Measurements from ENCODE around the gene DIP2B. TPM values are rescaled to one million over a fixed set of nuclear protein-coding genes. Genes with fewer than 3 reads are reported as not detected.

Gene DIP2B
- total and polyA plus RNA-seq, 2 donors from 2014 or later = 4.6 to 23.3 TPM

DNA sequence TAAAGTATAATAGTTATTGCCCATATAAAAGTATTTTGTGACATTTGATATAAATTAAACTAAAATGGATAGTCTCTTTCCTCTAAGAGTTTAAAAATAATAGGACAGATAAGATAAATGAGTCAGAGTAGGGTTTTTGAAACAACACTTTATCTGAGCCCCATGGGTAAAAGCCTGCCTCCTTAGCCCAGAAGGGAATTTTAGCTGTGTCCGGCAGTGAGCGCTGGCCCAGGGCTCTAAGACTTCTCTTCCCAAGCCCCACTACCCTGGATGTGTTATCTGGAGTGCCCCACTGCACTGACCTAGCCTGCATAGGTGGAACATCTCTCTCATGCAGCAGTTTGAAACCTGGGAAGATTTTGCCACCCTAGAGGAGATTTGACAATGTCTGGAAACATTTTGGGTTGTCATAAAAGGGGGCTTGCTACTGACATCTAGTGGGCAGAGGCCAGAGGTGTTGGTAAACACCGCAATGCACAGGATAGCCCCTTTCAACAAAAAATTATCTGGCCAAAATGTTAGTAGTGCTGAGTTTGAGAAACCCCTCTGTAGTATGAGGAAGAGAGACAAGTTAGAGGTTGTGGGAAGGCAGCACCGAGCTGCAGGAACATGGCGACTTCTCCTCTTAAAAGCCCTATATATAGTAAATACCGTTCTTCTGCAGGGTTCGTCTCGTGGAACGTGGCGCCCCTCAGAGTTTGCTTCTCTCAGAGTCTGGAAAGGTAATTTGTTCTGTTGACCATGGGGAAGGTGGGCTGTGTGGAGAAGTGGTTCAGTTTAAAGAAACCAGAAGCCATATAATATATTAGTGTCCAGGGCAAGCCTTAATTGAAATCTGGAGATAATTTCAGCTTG, 229.9 kb downstream of the DIP2B start:
- no peaks in the 10 kb centered on the region for H3K4me1 ChIP-seq (ENCODE audit: control insufficient read depth in 2 of 3, insufficient read depth in 2 of 3, low read depth in 1 of 3, low read length in 3 of 3)
- intact Hi-C loops (cut with DNase I) = no loop called here
- FAIRE-seq = no peak
- H3K9me3 ChIP-seq (ENCODE audit: control insufficient read depth in 2 of 3, insufficient read depth in 1 of 3, low read length in 3 of 3) = no peaks in the 10 kb centered on the region
- H3K27me3 ChIP-seq (ENCODE audit: control insufficient read depth, insufficient read depth, low read length) = no peaks in the 10 kb centered on the region
- peaks cover 0 to 59% (median 34%) of the 10 kb centered on the region in 3 donors for H3K36me3 ChIP-seq (ENCODE audit: control insufficient read depth in 2 of 3, insufficient read depth in 3 of 3, low read length in 3 of 3)
- TF ChIP-seq, protein P1, sequence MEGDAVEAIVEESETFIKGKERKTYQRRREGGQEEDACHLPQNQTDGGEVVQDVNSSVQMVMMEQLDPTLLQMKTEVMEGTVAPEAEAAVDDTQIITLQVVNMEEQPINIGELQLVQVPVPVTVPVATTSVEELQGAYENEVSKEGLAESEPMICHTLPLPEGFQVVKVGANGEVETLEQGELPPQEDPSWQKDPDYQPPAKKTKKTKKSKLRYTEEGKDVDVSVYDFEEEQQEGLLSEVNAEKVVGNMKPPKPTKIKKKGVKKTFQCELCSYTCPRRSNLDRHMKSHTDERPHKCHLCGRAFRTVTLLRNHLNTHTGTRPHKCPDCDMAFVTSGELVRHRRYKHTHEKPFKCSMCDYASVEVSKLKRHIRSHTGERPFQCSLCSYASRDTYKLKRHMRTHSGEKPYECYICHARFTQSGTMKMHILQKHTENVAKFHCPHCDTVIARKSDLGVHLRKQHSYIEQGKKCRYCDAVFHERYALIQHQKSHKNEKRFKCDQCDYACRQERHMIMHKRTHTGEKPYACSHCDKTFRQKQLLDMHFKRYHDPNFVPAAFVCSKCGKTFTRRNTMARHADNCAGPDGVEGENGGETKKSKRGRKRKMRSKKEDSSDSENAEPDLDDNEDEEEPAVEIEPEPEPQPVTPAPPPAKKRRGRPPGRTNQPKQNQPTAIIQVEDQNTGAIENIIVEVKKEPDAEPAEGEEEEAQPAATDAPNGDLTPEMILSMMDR (IDR thresholded peaks at IDR 0.05; ENCODE audit: borderline replicate concordance, extremely low read depth, insufficient read depth) = peak; percentile 42
- no peak overlapping the region for H3K27ac ChIP-seq (ENCODE audit: low read depth in 2 of 2, low read length in 2 of 2)
- peak in 3 of 5 donors; percentile 38 to 69 (median 41) for DNase-seq
- H3K4me3 ChIP-seq (ENCODE audit: low read length in 3 of 3) = no peak overlapping the region
- no peak overlapping the region for H3K9ac ChIP-seq (ENCODE audit: low read length in 3 of 3)

DNA sequence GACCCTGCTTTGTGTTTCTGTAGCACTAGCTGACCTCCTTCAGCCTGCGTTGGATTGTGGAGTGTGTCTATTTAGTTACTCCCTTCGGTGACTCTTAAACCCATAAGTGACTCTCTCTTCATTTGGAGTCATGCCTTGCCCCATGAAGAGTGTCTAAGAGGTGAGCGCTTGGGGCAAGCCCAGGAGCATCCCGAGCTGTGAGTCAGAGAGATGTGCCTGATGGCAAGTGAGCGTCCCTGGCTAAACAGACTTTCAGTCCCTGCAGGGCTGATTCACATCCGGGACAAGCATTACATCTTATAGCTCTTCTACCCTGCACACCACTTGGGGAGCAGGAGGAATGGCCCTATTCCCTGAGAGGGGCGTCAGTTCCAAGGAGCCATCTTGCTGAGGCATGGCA, 234.8 kb downstream of the DIP2B start:
- no peaks in the 10 kb centered on the region for H3K9me3 ChIP-seq (ENCODE audit: control insufficient read depth in 2 of 3, insufficient read depth in 1 of 3, low read length in 3 of 3)
- intact Hi-C loops (cut with DNase I) = no loop called here
- TF ChIP-seq, protein P1 (IDR thresholded peaks at IDR 0.05; ENCODE audit: borderline replicate concordance, extremely low read depth, insufficient read depth) = no peak
- H3K9ac ChIP-seq (ENCODE audit: low read length in 3 of 3) = no peak overlapping the region
- H3K36me3 ChIP-seq (ENCODE audit: control insufficient read depth in 2 of 3, insufficient read depth in 3 of 3, low read length in 3 of 3) = peaks cover 0 to 52% (median 37%) of the 10 kb centered on the region in 3 donors
- no peaks in the 10 kb centered on the region for H3K4me1 ChIP-seq (ENCODE audit: control insufficient read depth in 2 of 3, insufficient read depth in 2 of 3, low read depth in 1 of 3, low read length in 3 of 3)
- FAIRE-seq (no peak), DNase-seq (no peak)
- H3K27ac ChIP-seq (ENCODE audit: low read depth in 2 of 2, low read length in 2 of 2) = no peak overlapping the region
- no peak overlapping the region for H3K4me3 ChIP-seq (ENCODE audit: low read length in 3 of 3)
- H3K27me3 ChIP-seq (ENCODE audit: control insufficient read depth, insufficient read depth, low read length) = no peaks in the 10 kb centered on the region

DNA sequence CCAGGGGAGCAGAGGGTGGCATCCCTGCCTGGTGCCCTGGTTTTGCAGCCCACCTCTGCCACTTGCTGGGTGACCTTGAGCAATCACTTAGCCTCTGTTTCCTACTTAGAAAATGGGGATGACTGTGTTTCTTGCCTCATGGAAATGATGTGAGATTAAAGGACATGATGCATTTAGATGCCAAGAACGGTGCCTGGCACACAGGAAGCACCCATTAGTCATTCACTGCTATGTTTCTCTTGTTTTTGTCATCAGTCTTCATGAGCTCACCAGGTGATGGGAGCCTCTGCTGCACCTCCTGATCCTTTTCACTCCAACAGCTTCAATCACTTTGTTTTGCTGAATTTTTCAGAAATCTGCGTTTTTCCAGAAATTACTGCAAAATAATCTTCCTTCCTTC, 235.5 kb downstream of the DIP2B start:
- Histone ChIP-seq H3K36me3 (ENCODE audit: control insufficient read depth in 2 of 3, insufficient read depth in 3 of 3, low read length in 3 of 3) (peaks cover 0 to 59% (median 42%) of the 10 kb centered on the region in 3 donors), H3K27ac (ENCODE audit: low read depth in 2 of 2, low read length in 2 of 2) (no peak overlapping the region), H3K9me3 (ENCODE audit: control insufficient read depth in 2 of 3, insufficient read depth in 1 of 3, low read length in 3 of 3) (no peaks in the 10 kb centered on the region), H3K9ac (ENCODE audit: low read length in 3 of 3) (no peak overlapping the region), H3K27me3 (ENCODE audit: control insufficient read depth, insufficient read depth, low read length) (no peaks in the 10 kb centered on the region), H3K4me3 (ENCODE audit: low read length in 3 of 3) (no peak overlapping the region), H3K4me1 (ENCODE audit: control insufficient read depth in 2 of 3, insufficient read depth in 2 of 3, low read depth in 1 of 3, low read length in 3 of 3) (no peaks in the 10 kb centered on the region)
- no peak for DNase-seq
- no peak for FAIRE-seq
- TF ChIP-seq, protein P1 (IDR thresholded peaks at IDR 0.05; ENCODE audit: borderline replicate concordance, extremely low read depth, insufficient read depth) = no peak
- intact Hi-C loops (cut with DNase I) = no loop called here
